GM12801 (cell line): ENCODE measurements around the gene KCNQ1OT1.

Experiments used
- TF ChIP-seq, protein P1 (sequence below): IDR thresholded peaks from one replicate; pipeline ENCODE4 v1.5.1; 2011; ENCODE audit warnings: control low read depth; ENCODE audit not compliant: insufficient read length; ENCODE audit errors: extremely low read depth

KCNQ1OT1 gene

DNA sequence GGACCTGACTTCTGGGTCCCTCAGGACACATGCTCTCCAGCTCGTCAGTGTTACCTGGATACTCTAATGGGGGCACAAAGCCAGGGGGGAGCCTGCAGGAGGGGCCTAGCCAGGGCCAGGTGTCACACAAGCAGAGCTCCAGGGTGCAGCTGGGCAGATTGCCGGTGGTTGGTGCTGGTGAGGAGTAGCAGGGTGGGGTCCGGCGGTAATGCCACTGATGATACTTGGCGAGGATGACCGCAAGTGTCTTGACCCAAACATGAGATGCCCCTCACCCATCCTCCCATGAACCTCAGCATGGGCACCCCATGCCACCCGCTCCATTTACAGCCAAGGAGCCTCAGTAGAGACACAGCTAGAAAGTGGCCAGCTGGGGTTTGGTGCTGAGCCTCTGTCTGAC, 15.1 kb upstream of the KCNQ1OT1 start:
- TF ChIP-seq, protein P1, sequence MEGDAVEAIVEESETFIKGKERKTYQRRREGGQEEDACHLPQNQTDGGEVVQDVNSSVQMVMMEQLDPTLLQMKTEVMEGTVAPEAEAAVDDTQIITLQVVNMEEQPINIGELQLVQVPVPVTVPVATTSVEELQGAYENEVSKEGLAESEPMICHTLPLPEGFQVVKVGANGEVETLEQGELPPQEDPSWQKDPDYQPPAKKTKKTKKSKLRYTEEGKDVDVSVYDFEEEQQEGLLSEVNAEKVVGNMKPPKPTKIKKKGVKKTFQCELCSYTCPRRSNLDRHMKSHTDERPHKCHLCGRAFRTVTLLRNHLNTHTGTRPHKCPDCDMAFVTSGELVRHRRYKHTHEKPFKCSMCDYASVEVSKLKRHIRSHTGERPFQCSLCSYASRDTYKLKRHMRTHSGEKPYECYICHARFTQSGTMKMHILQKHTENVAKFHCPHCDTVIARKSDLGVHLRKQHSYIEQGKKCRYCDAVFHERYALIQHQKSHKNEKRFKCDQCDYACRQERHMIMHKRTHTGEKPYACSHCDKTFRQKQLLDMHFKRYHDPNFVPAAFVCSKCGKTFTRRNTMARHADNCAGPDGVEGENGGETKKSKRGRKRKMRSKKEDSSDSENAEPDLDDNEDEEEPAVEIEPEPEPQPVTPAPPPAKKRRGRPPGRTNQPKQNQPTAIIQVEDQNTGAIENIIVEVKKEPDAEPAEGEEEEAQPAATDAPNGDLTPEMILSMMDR, result no peak

DNA sequence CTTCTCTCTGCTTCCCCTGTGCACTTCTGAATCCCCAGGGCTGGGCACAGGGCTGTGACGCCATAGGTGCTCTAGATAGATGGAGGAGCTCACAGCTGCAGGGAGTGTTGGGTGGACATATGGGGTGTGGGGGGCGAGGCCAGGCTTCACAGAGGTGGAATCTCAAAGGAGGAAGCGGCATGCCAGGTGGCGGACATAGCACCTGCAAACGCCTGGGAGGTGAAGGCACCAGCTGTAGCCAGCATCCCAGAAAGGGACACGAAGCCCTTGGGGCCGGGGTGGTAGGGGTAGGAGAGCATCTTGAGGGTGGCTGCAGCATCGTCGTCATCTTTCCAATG, 14.6 kb upstream of the KCNQ1OT1 start:
- TF ChIP-seq, protein P1, result no peak

DNA sequence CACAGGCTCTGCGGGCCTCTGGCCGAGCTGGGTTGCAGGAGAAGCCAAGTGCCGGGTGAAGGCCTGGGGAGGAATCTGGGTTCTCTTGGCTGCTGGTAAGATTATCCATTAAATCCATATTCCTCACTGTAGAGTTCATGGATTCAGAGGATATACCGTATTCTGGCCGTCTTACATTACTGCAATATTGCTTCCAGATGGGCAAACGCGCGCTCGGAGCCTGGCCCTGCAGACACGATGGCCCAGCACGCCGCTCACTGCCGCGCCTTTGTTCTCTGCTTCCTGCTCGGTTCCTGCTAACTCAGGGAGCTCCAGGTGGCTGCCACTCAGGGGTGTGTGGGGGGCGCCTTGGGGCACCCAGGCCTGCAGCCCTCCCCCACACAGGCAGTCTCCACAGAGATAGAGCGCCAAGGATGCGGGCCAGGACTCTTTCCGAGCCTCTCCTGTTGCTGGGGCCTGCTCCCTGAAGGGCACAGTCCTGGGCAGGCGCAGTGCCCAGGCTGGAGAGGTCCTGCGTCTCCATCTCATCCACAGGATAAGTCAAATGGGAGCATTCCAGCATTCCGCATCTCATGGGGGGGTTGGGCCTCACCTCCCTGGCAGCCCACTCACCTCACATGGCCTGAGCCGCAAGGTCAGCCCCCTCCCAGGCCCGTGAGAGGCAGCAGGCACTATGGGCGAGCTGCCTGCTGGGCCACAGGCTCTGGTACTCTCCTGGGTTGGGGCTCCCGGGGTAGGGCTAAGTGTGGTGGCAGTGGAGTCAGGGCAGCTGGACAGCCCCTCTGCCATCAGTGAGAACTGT, 14.1 kb upstream of the KCNQ1OT1 start:
- TF ChIP-seq, protein P1, result no peak

DNA sequence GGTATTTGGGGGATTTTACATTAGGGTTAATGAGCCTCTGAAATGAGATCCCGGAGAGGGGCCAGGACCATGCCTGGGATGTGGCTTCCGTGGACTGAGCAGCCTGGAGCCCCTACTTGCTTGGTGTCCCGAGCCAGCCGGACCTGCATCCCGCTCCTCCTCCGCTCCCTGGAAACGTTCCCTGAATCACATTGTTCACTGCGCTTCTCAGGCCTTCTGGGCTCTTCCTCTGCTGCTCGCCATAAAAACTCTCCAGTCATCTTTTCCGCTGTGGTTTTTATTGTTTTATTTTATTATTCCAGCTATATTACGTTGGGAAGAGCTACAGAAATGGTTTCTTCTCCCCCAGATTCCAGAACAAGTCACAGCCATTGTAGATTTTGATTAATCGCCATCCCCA, 13.3 kb upstream of the KCNQ1OT1 start:
- TF ChIP-seq, protein P1, result no peak

DNA sequence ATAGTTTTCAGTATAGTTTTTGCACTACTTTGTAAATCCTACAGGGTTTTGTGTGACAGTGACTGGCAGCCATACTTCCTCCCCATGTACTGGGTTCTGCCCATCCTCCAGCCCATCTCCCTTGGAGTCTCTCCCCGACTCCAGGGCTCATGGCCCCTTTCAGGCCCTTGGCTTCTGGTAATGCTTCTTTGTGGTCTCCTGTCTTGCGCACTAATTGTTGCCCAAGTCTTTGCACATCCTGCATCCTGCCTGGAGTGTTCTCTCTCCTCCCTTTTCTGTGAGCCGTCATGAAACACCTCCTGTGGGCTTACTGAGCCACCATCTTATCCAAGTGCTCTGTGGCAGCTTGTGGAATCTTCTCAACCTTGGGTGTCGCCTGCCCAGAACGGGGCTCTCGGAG, 11.4 kb upstream of the KCNQ1OT1 start:
- TF ChIP-seq, protein P1, result no peak

DNA sequence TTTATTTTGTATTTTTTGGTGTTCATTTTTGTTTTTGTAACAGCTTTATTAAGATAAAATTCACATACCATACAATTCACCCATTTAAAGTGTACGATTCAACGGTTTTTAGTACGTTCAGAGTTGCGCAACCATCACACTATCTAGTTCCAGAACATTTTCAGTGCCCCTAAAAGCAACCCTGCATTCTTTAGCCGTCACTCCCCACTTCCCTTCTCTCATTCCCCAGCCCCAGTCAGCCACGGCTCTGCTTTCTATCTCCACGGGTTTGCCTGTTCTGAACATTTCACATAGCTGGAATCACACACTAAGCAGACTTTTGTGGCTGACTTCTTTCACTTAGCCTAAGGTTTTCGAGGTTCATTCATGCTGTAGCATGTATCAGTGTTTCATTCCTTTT, 9.6 kb upstream of the KCNQ1OT1 start:
- TF ChIP-seq, protein P1, result no peak

DNA sequence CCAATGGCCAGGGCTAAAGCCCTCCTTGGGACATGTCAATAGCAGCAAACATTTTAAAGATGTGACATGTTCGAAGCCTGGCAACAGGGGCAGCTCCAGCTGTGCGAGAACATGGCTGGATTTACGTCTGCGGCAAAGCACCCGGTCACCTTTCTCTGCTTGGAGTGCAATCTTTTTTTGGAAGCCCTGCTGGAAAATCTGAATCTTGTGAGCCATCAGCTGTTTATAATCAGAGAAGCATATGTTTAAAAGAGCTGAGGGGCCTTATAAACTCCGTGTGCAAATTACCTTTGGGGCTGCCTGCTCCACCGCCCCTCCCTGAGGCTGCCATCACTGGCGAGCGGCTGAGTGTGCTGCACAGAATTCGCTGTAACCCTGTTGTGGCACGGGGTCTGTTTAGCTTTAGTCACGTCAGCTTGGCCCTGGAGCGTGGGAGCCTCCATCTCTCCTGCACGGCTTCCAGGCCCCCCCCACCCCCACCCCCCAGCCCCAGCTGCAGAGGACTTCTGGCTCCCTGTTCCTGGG, 9.0 kb upstream of the KCNQ1OT1 start:
- TF ChIP-seq, protein P1, result no peak

DNA sequence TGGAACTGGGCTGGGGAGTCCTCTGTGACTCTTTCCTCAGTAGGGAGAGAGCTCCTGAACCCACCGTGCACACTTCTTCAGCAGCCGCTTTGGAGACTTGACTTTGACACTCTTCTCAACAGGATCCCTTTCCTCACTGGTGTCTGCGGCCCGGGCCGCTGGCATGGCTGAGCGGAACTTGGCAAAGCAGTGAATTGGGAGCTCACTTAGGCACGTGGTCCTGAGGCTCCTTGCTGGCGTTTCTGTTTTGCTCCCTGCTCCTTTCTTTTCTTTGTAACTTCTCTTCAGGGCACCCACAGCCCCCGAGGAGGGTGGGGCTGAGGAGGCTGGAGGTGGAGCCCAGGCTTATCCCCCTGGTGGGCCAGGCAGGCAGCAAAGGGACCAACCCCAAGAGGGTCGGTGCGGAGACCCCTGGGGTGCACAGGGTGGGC, 8.4 kb upstream of the KCNQ1OT1 start:
- TF ChIP-seq, protein P1, result no peak
